ENCODE data around the gene UVSSA. TPM values are rescaled to one million over a fixed set of nuclear protein-coding genes. Genes with fewer than 3 reads are reported as not detected.

The UVSSA gene
- total and polyA plus RNA-seq, 12 donors, result 2.4 to 11.9 (median 6.6) TPM

DNA sequence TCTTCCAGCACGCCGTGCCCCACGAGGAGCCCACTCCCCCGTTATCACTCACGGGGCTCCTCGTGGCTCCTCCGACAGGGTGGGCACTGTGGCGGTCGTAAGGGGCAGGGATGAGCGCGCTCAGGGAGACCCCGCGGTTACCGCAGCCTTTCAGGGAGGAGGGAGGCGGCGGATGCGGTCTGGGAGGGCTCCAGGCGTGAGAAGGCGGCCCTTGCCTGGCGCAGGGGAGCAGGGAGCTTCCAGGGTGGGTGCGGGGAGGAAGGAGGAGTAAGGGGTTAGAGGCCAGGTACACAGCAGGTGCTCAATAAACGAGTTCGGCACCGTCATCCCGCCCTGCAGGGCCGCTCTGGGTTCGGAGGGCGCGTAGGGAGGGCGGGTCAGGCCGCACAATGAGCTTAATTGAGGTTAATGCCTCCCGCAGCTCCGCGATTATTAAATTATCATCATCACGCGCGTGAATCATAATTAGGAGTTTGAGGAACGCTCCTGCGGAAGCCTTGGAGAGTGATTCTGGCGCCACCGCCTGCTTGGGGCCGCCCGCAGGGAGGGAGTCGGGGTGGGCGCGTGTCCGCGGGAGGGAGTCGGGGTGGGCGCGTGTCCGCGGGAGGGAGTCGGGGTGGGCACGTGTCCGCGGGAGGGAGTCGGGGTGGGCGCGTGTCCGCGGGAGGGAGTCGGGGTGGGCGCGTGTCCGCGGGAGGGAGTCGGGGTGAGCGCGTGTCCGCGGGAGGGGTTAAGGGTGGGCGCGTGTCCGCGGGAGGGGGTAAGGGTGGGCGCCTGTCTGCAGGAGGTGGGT, 66.9 kb downstream of the UVSSA start:
- TF ChIP-seq, protein P1, sequence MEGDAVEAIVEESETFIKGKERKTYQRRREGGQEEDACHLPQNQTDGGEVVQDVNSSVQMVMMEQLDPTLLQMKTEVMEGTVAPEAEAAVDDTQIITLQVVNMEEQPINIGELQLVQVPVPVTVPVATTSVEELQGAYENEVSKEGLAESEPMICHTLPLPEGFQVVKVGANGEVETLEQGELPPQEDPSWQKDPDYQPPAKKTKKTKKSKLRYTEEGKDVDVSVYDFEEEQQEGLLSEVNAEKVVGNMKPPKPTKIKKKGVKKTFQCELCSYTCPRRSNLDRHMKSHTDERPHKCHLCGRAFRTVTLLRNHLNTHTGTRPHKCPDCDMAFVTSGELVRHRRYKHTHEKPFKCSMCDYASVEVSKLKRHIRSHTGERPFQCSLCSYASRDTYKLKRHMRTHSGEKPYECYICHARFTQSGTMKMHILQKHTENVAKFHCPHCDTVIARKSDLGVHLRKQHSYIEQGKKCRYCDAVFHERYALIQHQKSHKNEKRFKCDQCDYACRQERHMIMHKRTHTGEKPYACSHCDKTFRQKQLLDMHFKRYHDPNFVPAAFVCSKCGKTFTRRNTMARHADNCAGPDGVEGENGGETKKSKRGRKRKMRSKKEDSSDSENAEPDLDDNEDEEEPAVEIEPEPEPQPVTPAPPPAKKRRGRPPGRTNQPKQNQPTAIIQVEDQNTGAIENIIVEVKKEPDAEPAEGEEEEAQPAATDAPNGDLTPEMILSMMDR (IDR thresholded peaks at IDR 0.05), result no peak
- Histone ChIP-seq H3K36me3 (no peaks in the 10 kb centered on the region), H3K4me1 (no peaks in the 10 kb centered on the region), H3K27me3 (peaks cover 17 to 96% (median 83%) of the 10 kb centered on the region in 7 donors), H3K27ac (no peak overlapping the region), H3K4me3 (no peak overlapping the region), H3K9me3 (no peaks in the 10 kb centered on the region)
- ATAC-seq, result no peak
- intact Hi-C loops (cut with DNase I), result no loop called here
- 17 to 21% methylated on average over 54 to 68 of the region's 77 CpGs for WGBS, 2 donors
- no peak for DNase-seq

DNA sequence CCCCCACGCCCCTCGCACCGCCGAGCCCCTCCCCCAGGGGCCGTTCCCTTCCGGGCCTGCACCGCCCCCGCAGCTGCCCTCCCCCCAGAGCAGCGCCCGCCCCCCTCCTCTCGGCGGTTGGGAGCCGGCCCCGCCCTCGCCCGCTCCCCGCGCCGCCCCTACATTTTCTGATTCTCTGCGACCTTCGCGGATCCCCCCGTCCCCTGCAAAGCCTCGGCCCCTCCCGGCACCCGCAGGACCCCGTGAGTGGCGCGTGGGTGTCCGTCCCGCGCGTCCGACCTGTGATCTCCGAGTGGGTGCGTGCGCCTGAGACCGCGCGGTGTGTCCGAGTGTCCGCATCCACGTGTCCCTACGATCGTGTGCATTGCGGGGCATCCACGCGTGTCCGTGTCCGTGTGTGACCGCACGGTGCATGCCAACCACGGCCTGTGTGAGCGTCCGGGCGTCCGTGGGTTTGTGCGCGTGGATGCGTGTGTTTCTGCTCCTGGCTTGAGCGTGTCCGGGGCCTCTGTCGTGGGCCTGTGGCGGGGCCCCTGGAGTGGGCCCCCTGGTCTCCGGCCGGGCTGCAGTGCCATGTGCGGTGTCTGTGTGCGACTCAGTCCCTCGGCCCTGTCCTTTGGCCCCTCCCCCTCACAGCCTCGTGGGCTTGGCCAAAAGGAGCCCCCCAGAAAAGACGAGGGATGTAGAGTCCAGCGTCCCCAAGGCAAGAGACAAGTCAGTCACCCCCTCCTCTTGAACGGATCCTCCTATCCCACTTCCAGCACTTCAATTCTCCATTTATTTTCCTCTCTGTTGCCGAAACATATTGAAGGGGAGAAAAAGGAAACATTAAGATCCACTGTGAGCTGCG, 68.0 kb downstream of the UVSSA start:
- Histone ChIP-seq H3K27me3 (peaks cover 17 to 96% (median 77%) of the 10 kb centered on the region in 7 donors), H3K4me3 (no peak overlapping the region), H3K27ac (no peak overlapping the region), H3K36me3 (no peaks in the 10 kb centered on the region), H3K4me1 (no peaks in the 10 kb centered on the region), H3K9me3 (no peaks in the 10 kb centered on the region)
- intact Hi-C loops (cut with DNase I), result no loop called here
- TF ChIP-seq, protein P1 (IDR thresholded peaks at IDR 0.05), result no peak
- ATAC-seq (no peak), DNase-seq (no peak)
- 32 to 35% methylated on average over 69 to 71 of the region's 75 CpGs for WGBS, 2 donors

DNA sequence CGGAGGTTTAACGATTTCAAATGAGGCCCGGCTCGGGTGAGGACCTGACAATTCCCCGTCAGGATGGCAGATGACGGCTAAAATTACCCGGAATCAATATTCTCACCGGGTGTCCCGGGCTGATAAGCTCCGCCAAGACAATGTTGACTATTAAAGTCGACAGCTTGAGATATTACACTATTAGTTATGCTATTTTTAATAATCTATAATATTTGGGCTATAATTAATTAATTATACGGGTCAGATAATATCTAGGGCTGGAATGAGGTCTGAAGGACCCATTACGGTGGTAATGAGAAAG, 68.6 kb downstream of the UVSSA start:
- intact Hi-C loops (cut with DNase I), result no loop called here
- H3K27me3 ChIP-seq, result peaks cover 17 to 97% (median 78%) of the 10 kb centered on the region in 7 donors
- H3K4me1 ChIP-seq, result no peaks in the 10 kb centered on the region
- H3K36me3 ChIP-seq, result no peaks in the 10 kb centered on the region
- no peak overlapping the region for H3K4me3 ChIP-seq
- no peaks in the 10 kb centered on the region for H3K9me3 ChIP-seq
- no peak for DNase-seq
- WGBS, 2 donors, result 67 to 69% methylated on average over 13 of the region's 13 CpGs
- TF ChIP-seq, protein P1 (IDR thresholded peaks at IDR 0.05), result no peak
- H3K27ac ChIP-seq, result no peak overlapping the region
- no peak for ATAC-seq

DNA sequence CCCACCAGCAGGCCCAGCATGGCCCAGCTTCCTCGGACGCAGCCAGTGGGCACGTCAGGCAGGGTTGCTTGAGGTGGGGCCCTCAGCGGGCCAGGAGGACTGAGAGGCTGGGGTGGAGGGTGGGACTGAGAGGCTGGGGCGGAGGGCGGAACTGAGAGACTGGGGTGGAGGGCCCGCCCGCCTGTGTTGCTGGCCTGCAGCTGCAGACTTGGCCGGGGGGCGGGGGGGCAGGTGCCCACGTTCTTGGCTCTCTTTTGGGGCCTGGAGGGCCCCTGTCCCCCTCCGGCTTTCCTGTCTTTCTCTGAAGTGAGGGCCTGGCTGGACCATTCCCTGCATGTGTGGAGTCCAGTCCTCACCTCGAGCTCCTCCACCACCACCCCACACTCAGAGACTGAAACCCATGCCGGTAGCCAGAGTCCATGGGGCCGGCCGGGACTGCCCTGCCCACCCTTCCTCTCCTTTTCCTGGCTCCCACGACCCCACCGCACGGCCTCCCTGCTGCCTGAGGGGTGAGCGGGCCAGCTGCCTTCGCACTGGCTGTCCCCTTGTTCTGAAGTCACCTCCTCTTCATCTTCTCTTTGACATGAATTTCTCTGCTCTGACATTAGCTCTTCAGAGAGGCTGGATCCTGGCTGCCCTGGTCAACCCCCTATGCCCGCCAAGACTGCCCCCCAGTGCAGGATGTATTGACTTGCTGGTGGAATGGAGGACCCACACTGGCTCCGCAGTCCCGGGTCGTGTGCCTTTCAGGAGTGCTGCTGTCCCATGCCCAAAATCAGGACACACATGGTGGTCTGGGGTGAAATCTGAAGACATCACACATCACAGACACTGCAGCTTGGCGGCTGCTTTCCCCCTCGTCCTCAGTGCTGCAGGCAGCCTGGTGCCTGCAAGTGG, 69.3 kb downstream of the UVSSA start:
- no peak overlapping the region for H3K4me3 ChIP-seq
- H3K9me3 ChIP-seq, result no peaks in the 10 kb centered on the region
- peaks cover 17 to 95% (median 76%) of the 10 kb centered on the region in 7 donors for H3K27me3 ChIP-seq
- no peak overlapping the region for H3K27ac ChIP-seq
- ATAC-seq (peak in 1 of 8 donors; percentile 17), DNase-seq (no peak)
- TF ChIP-seq, protein P1 (IDR thresholded peaks at IDR 0.05), result no peak
- 59 to 61% methylated on average over 24 to 27 of the region's 27 CpGs for WGBS, 2 donors
- no peaks in the 10 kb centered on the region for H3K4me1 ChIP-seq
- intact Hi-C loops (cut with DNase I), result no loop called here
- no peaks in the 10 kb centered on the region for H3K36me3 ChIP-seq

Measured in heart right ventricle (tissue), 16 donors.